ENCODE data around the gene TRAP1.

- no peak for TF ChIP-seq EZH2phosphoT487 (IDR thresholded peaks at IDR 0.05; ENCODE audit: borderline replicate concordance)
- no peak for TF ChIP-seq CTCF (IDR thresholded peaks at IDR 0.05 in 2 of 3, conservative IDR thresholded peaks at IDR 0.05 in 1 of 3; ENCODE audit: borderline replicate concordance in 1 of 3, insufficient read depth in 1 of 3, low read depth in 2 of 3, low read length in 2 of 3)
- TF ChIP-seq REST (IDR thresholded peaks at IDR 0.05; ENCODE audit: low read depth): no peak
- TF ChIP-seq POLR2AphosphoS5 (IDR thresholded peaks at IDR 0.05; ENCODE audit: low read depth, low read length): no peak
- TF ChIP-seq ZFX (IDR thresholded peaks at IDR 0.05): no peak
- TF ChIP-seq POLR2A (IDR thresholded peaks at IDR 0.05; ENCODE audit: borderline replicate concordance, extremely low read depth, insufficient read depth, insufficient read length): no peak
- no peak for TF ChIP-seq MAX (IDR thresholded peaks at IDR 0.05)
Observed at GRCh38 chr16:3727806-3728381, 10.6 kb upstream of the TRAP1 start.
